HG03378 (cell line): ENCODE data around the gene ANO7.

Experiments
- ATAC-seq: cut with Tn5 transposase; IDR thresholded peaks from one replicate; pipeline ENCODE4 v1.9.1; 2021; ENCODE audit warnings: mild to moderate bottlenecking, moderate library complexity; ENCODE audit not compliant: unreplicated experiment

ANO7 gene

DNA sequence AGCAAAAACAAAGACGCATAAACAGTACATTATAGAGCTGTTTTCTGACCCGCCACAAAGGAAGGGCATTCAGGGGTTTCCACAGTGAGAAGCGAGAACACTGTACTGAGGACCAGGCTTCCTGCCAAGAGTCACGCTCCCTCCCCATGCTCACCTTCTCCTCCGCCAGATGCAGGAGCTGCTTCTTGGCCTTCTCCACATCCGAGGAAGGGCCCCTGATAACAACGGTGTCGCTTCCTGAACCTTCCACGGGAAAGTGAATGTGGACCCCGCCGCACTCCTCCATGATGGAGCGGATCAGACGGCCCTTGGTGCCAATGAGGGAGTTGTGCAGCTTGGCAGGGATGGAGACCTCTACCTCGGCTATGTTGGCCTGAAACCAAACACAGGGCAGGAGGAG lies 53.8 kb downstream of the ANO7 start:
- no peak for ATAC-seq

DNA sequence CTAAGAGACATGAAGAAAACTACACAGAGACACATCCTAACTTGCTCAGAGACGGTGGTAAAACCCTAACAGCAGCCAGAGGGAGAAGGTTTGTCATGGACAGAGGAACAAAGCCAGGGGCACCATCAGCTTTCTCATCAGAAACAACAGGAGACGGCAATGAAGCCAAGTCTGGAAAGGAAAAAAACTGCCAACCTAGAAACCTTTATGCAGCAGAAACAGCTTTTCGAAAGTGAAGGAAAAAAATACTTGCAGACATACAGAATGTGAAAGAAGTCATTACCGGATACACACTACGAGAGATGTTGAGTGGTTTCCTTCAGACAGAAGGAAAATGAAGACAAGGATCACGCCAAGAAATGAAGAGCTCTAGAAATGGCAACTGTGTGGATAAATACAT lies 55.9 kb downstream of the ANO7 start:
- no peak for ATAC-seq

DNA sequence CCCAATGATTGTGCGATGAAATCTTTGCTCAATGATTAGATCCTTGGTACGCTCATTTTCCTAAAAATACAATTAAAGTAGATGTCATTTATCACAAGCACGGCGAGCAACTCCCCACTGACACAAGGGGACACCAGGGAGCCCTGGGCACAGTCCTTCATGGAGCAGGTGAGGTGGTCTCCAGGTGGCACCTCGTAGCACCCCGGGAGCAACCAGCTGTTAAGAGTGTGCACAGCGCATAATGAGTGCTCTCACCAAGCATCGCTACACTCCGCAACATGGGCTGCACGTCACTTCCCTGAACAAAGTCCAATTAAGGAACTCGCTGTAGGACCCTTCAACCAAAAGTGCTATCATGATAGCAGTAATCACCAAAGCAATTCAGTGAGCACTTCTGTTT lies 59.8 kb downstream of the ANO7 start:
- no peak for ATAC-seq

DNA sequence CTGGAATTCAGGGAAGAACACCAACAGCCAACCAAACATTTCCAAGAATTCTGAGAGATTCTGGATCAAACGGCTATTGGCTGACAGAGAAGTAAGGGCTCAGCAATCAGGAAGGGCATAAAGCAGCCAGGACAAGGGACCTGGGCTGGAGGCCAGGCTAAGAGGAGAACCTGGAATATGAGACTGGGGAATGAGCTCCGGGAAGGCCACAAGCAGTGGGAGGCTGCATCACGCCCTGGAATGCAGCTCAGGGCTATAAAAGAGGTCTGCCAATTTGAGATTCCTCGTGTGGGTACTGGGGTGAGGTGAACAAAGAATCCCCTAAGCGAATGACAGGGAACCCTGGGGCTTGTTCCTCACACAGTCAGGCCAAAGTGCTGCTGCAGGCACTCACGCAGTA lies 60.4 kb downstream of the ANO7 start:
- no peak for ATAC-seq

DNA sequence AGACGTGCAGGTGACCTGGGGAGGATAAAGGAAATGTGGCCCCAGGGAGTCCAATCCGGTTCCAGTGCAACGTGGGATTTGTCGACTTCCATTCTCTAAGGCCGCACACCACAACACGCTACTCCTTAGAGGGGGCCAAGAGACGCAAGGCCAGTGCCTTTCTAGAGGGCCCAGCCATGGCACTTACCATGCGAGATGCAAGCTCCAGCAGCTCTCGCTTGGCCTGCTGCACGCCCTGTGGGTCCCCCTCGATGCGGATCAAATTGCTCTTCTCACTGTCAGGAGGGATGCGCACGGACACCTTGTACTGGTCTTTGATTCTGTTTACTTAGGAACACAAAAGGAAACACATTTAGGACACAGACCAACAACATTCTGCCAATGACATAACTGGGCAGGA lies 61.2 kb downstream of the ANO7 start:
- no peak for ATAC-seq

DNA sequence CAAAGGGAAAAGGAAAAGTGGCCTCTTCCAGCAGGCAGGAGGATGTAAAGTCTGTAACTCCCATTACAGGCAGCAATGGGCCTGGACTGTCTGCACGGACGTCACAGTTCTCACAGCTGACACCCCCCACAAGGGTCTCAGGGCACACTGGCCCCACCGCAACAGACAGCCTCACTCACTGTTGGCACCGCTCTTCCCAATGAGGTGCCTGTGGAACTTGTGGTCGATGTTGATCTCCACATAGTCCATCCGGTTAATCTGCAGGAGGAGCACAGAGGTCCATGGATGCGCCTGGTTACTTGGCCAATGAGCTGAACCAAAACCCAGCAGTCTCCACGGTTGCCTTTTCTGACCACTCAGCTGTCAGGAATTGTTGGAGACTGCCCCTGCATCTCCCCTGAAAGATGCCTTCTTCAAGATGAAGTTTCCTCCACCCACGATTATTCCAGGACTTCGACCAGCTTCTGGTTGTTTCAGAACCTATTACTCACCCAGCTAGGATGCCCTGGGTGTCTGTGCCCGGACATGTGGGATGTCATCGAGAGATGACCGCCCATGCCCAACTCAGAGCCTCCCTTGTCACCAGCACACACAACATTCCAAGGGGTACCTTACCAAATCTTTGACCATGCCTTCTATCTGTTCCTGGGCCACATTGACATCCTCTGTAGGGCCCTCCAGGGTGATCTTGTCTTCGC lies 64.5 kb downstream of the ANO7 start:
- ATAC-seq: no peak

DNA sequence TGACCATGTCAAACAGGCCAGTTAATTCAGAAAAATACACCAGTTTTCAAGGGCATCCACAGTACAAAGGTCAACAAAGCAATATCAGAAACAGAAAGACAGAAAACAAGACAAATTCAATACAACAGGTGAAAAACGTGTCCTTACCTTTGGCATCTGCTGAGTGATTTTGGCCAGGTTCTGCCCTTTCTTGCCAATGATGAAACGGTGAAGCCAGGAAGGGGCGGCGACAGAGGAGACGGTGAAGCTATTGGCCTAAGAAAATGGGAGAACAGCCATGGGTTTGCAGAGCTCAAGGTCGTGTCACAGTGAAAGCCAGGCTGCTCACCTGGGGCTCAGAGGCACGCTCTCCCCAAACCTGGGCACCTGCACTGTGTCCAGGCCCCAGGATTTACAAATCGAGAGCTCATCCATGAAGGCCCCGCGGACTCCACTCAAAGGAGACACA lies 66.5 kb downstream of the ANO7 start:
- ATAC-seq: no peak

DNA sequence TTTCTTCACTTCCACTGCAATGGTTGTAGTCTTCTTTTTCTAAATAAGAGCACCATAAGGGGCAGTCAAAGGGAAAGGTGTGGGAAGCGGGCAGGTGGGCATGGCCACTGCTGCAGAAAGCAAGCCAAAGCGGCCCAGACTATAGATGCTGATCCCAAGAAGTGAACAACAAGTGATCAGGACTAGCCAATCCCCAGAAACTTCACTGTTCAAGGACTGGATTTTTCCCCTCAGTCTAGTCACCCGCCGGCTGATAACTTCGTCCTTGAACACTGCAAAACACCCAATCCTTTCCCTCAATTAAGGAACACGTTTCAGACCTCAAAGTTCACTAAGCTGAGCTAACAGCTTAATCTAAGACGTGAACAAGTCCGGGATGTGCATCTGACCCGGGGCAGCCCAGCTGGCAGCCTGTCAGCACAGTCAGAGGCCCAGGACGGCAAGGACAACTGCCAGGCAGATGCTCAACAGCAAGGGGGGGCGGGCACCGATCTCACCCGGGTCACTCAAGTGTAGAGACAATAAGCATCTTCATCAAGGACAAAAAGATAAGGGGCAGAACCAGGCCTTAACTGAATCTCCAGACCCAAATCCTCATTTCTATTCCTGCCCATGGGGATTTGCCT lies 67.2 kb downstream of the ANO7 start:
- no peak for ATAC-seq

DNA sequence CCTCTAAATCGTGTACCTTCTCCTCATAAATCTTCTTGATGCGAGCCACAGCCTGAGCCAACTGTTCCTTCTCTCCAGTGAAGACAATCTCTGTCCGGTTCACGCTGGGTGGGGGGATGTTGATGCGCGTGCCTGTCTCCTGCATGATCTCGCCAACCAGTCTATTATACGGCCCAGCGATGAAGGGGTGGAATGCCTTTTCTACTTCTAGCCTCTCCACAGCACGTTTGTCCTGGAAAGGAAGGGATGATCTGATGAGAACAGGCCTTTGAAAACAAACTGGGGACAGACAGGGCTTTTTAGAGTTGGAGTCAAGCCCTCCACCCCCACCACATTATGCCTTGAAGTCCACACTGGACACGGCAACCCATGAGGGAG lies 67.7 kb downstream of the ANO7 start:
- ATAC-seq: no peak

DNA sequence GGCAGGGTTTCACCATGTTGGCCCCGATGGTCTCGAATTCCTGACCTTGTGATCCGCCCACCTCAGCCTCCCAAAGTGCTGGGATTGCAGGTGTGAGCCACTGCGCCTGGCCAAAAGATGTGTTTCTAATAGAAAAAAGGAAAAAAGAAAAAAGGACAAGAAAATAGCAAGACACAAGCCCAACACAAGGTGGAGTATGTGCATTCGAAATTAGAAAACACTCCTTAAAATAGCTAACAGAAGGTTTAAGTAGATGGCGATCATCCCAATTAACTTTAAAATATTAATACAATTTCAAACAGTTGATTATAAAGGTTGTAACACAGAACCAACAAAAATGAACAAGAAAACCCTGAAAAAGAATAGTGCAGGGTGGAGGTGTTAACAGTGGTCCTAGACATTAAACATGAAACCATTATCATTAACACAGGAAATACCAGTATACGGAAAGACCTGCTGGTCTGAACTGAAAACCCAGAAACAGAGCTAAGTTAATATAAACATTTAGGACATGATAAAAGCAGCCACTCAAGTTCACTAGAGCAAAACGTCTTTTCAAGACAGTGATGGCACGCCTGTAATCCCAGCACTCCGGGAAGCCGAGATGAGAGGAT lies 69.0 kb downstream of the ANO7 start:
- ATAC-seq: no peak

DNA sequence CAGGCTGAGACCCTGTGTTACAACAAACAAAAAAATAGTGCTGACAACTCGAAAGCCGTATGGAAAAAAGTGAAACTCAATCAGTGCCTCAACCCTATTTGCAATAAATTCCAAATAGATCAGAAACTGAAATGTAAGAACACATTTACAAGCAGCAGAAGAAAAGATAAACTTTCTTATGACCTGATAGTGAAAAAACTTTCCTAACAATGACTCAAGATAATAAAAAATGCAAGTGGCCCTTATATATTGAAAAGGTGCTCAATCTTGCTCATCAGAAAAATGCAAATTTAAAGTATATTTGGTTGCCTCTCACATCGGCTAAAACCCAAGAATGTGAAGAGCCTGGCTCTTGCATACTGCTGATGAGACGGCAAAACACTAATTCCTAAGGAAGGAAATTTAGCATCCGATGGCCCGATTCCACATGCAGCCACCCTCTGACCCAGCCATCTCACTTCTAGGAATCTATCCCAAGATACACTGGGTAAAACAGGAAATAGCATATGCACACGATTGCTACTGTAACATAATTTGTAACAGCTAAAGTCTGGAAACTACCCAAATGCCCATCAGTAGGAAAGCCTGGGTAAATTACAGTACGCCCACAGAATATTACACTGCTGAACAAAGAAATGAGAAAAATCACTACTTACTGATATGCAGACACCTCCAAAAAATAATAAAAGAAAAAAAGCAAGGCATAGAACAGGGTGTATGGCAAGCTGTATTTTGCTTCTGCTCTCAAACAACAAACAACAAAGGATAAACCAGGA lies 70.2 kb downstream of the ANO7 start:
- ATAC-seq: no peak

DNA sequence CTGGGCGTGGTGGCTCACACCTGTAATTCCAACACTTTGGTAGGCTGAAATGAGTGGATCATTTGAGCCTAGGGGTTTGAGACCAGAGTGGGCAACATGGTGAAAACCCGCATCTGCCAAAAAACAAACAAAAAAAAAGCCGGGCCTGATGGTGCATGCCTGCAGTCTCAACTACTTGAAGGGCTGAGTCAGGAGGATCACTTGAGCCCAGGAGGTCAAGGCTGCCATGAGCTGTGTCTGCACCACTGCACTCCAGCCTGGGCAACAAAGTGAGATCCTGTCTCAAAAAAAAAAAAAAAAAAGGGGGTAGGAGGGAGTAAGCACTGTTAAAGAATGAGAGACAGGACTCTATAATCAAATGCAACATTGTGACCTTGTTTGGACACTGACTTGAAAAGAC lies 72.4 kb downstream of the ANO7 start:
- ATAC-seq: no peak

DNA sequence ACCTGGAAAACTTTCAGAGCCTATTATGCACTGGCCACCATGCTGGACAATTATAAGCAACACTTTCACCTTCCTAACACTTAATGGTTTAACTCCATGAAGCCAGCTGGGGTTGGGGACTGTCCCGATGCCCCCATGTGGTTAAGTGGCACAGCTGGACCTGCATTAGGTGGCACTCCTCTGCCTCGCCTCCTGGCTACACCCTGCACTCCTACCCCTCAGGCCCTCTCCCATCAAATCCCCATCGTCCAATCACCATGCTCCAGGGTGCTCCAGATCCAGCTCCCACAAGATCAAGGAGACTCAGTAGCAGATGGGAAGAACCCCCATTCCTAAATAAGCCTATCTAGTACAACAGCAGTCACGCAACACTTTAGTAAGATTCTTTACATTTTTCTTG lies 73.2 kb downstream of the ANO7 start:
- ATAC-seq: no peak

DNA sequence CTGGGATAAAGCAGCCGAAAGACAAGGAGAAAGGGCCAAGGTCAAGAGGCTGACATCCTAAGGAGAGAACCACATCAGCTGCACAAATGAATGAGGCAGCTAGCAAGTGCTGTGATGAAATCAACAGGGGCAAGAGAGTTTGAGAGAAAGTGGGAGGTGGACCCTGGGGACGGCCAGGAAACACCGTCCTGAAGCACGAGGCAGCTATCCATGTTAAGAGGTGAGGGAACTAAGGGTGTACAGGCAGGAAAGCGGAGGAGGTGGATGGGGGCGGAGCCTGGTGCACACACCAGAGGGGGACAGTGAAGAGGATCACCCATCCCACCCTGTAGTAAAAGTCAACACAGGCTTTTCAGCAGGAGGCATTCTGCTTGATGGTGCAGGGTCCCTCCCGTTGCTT lies 74.6 kb downstream of the ANO7 start:
- no peak for ATAC-seq

DNA sequence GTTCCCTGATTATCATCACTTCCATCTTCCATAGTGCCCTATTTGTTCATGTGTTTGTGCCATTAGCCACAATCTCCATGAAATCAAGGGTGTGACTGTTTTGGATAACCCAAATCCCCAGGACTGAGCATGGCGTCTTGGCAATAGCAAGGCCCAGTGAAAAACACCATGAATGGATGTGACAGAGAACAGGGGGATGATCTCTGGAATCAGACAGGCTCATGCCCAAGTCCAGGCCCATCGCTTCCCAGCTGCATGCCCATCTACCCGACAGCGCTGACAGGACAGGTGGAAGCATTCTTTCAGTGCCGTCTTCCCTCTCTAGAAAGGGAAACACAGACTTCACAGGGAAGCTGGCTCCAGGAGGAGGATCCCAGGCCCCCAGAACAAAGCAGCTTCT lies 77.0 kb downstream of the ANO7 start:
- ATAC-seq: no peak

DNA sequence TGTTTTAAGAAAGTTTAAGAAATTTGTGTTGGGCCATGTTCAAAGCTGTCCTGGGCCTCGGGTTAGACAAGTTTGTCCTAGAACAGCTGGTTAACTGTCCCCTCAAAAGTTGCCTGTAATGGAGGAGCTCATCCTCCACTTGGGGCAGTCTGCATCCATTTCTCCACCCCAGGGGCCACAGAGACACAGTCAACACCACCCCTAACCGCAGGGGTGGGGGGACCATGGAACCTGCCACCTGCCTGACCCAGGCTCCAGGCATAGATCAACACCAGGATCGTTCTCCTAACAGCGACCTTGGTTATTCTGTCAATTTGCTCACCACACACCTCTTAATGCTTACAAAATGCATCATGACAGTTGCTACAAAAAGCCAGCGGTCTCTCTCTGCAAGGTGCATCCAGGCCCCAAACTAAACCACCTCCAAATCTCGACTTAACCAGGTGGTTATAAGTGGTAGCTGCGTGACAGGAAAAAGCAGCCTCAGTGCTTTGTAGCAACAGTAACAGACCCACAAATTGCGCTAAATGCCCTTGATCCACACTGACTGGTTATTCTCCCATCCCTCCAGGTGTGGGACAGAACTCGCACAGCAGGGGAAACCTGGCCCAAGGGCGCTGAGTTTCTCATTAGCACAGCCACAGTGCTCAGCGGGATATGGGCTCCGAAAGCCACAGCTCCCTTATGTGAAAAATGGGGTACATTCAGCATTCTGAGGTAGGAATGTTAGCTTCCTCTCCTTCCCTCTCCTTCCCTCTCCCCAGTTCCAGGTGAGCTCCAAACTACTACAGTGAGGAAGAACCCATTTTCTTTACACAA lies 79.0 kb downstream of the ANO7 start:
- ATAC-seq: no peak

DNA sequence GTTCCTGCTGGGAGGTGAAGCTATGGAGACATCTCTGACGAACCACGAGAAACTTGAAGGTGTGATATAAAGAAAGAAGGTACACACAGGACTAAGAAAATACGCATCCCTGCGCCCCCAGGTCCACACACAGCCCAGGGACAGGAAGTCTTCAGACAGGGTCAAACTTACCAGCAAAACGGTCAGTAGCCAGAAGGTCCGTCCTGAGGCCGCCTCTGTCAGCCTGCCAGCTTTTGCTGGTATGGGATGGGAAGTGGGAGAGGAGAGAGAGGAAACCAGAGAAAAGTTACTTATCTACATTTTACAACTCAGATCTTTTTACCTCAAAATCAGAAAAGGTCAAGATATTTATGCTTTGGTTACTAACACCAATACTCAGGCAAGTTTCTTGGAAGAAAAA lies 79.8 kb downstream of the ANO7 start:
- no peak for ATAC-seq

DNA sequence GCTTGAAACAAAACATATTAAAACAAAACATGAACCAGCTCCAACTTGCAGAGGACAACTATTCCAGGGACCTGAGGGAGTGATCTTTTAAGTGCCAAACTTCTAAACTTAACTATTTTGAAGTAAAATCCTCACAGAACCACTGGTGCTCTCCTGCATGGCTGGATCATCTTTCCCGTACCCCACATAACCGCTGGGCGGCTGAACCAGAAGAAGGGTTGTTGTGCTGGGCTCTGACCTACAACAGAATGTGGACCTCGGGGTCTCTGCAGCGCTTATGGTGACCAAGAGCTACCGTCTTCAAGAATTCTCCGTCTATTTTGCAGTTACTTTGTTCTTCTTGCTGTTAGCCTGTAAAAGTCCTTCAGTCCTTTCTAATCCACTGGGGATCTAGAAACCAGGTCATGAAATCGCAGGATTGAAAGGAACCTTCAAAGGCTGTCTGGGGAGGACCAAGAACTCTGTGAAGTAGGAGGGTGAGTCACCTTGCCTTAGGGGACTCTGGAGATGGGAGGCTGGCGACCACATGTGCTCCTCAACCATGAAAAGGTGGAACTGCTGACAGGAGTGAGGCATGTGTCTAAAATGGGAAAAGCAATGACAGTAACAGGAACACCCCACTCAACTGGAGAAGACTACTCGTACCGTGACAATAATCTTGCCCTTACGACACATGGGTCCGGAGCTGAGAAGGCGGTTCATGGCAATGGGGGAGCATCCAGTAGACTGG lies 80.4 kb downstream of the ANO7 start:
- ATAC-seq: no peak

DNA sequence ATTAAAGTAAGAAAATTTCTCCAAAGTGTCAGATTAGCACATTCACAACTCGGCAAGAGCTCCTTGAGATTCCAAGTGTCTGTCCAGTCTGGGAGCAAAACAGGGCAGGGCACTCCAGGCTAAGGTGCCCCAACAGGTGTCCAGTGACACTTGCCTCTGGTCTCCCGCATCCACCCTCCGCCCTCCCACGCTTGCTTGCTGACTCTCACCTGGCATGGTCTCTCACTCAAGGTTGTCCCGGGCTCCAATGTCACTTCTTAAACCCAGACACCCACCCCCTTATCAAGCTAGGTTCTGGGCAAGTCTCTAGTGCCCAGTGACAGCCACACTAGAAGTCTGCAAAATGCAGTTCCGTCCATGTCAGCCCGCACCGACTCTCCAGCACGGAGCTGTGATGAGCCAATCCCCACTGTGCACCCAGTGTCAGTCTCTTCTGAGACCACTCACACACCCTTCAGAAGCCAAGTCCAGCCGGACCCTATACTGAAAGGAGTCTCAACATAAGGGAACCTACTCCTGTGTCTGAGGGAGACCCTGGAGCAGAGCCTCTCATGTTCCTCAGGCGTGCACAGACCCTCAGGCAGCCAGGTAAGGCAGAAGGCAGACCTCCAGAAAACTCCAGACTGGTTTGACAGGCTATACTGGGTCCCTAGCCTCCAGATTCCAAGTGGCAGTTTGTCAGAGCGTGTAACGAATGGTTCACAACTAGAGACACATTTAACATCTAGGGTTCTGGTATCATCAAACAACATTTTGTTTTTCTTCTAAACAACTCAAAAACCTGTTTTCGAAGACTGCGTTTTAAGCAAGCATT lies 81.4 kb downstream of the ANO7 start:
- ATAC-seq: no peak
